GM21515 (cell line): ENCODE data around the gene MAST3.

Experiments used
- ATAC-seq: cut with Tn5 transposase; IDR thresholded peaks from one replicate; pipeline ENCODE4 v1.9.1; 2021; ENCODE audit not compliant: unreplicated experiment

The MAST3 gene

GRCh38 chr19:18097217-18097992 lies at the start of gene MAST3:
MAST3 (plus strand) TSS chr19:18097778; CDS start chr19:18097793, 15 bp downstream.
- no peak for ATAC-seq

- ATAC-seq: no peak
These were observed 48.2 kb upstream of the MAST3 start for GRCh38 chr19:18049385-18049784.

- no peak for ATAC-seq
These were observed 45.7 kb upstream of the MAST3 start for GRCh38 chr19:18051887-18052286.

GRCh38 chr19:18053576-18054219 lies 43.9 kb upstream of the MAST3 start:
- no peak for ATAC-seq

- ATAC-seq: no peak
These were observed 41.6 kb upstream of the MAST3 start for GRCh38 chr19:18055967-18056366.

- ATAC-seq: no peak
These were observed 40.0 kb upstream of the MAST3 start for GRCh38 chr19:18057557-18057956.

GRCh38 chr19:18058208-18059009 lies 39.2 kb upstream of the MAST3 start:
- no peak for ATAC-seq

- no peak for ATAC-seq
These were observed 38.3 kb upstream of the MAST3 start for GRCh38 chr19:18059297-18059696.

GRCh38 chr19:18059902-18060301 lies 37.7 kb upstream of the MAST3 start:
- no peak for ATAC-seq

- no peak for ATAC-seq
These were observed 37.1 kb upstream of the MAST3 start for GRCh38 chr19:18060472-18060871.

- ATAC-seq: no peak
These were observed 35.5 kb upstream of the MAST3 start for GRCh38 chr19:18062028-18062427.

GRCh38 chr19:18063463-18063862 lies 34.1 kb upstream of the MAST3 start:
- no peak for ATAC-seq

- no peak for ATAC-seq
These were observed 32.4 kb upstream of the MAST3 start for GRCh38 chr19:18065173-18065495.

GRCh38 chr19:18068395-18068794 lies 29.2 kb upstream of the MAST3 start:
- ATAC-seq: no peak

- no peak for ATAC-seq
These were observed 28.2 kb upstream of the MAST3 start for GRCh38 chr19:18069383-18069782.

- ATAC-seq: no peak
These were observed 27.4 kb upstream of the MAST3 start for GRCh38 chr19:18070181-18070580.

GRCh38 chr19:18072335-18072734 lies 25.2 kb upstream of the MAST3 start:
- ATAC-seq: no peak

GRCh38 chr19:18073197-18073596 lies 24.4 kb upstream of the MAST3 start:
- ATAC-seq: no peak

- no peak for ATAC-seq
These were observed 23.4 kb upstream of the MAST3 start for GRCh38 chr19:18074192-18074591.

GRCh38 chr19:18083929-18084684 lies 13.5 kb upstream of the MAST3 start:
- no peak for ATAC-seq
